ENCODE results near the gene ENDOU. TPM values are rescaled to one million over a fixed set of nuclear protein-coding genes. Genes with fewer than 3 reads are reported as not detected.

Gene ENDOU
- total and polyA plus RNA-seq, 5 donors from 2014 or later = 0.45 TPM; not detected in 4

DNA sequence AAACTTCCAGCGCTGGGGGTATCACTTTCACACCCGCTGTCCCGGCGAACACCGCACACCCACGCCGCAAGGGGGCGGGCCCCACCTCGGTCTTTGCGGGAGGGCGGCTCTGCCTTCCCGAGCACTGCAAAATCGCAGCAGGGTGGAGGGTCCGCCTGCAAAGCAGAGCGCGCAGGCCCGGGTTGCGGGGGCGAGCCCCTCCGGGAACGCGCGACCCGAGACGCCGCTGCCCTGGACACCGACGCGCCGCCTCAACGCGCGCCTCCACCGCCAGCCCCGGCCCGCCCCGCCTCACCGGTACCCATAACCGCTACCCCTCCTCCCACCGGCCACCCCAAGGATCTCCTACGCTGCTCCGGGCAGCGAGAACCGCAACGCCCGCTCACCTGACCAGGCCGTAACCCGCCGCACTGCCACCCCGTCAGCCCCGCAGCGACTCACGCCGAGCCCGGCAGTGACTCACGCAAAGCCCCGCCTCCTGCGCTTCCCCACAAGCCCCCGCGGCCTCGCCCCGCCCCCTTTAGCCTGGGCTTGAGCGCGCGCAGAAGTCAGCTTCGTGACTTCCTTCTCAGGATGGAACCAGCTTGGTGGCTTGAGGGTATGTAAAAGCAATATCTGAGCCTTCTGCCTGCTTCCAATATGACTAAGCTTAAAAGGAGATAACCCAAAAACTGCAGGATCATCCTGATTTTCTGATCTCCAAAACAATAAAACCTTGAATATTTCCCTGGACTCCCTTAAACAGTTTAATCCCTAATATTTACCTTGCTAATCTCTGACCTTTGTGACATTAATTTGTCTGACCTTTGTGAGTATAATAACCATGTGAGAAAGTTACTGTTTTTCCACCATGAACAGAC is 19.5 kb downstream of the ENDOU start, which contains the start of gene RPAP3:
RPAP3 (minus strand) TSS at position 465 of the 860 bp plus-strand sequence. CDS start 3,190 bp downstream, outside the sequence.
- H3K9me3 ChIP-seq (ENCODE audit: control insufficient read depth in 2 of 2, low read length in 2 of 2) = no peaks in the 10 kb centered on the region
- peaks cover 3% of the 10 kb centered on the region for H3K36me3 ChIP-seq (ENCODE audit: control insufficient read depth, insufficient read depth, low read length)
- Mint-ChIP-seq H3K27ac (peak within 1 kb of the TSS; percentile 92 to 99 (median 94)), H3K9me3 (no peaks in the 10 kb centered on the region), H3K27me3 (peaks cover 4% of the 10 kb centered on the region), H3K36me3 (peaks cover 19% of the 10 kb centered on the region), H3K4me3 (peak within 1 kb of the TSS; percentile 94 to 100 (median 95)), H3K4me1 (peaks cover 32 to 61% (median 46%) of the 10 kb centered on the region in 4 donors)
- DNase-seq (peak; percentile 94 to 97 (median 94)), ATAC-seq (ENCODE audit: low read depth in 2 of 2) (peak; percentile 95 to 97)
- H3K27me3 ChIP-seq (ENCODE audit: control insufficient read depth, insufficient read depth, low read length) = no peaks in the 10 kb centered on the region
- H3K4me1 ChIP-seq (ENCODE audit: control insufficient read depth, insufficient read depth, low read length, poor library complexity, severe bottlenecking) = peaks cover 45% of the 10 kb centered on the region
- peak within 1 kb of the TSS; percentile 91 for H3K27ac ChIP-seq (ENCODE audit: insufficient read depth, low read length, poor library complexity, severe bottlenecking)
- H3K4me3 ChIP-seq (ENCODE audit: low read depth, low read length) = peak within 1 kb of the TSS; percentile 100

DNA sequence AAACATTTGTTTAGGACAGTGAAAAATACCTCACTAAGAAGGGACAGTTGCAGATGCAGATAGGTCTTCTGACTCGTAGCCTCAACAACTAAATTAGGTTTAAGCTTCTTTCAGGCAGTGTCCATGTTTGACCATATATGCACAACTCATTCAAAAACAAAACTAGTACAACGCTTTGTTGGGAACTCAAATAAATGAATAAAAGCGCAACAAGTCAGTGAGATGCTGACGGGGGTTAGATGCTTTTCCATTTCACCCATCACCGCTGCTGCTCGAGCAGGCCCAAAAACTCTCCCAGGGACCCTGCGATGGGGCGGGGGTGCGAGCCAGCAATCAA is 20.1 kb downstream of the ENDOU start:
- peaks cover 45% of the 10 kb centered on the region for H3K4me1 ChIP-seq (ENCODE audit: control insufficient read depth, insufficient read depth, low read length, poor library complexity, severe bottlenecking)
- ATAC-seq (ENCODE audit: low read depth in 2 of 2) (no peak), DNase-seq (no peak)

DNA sequence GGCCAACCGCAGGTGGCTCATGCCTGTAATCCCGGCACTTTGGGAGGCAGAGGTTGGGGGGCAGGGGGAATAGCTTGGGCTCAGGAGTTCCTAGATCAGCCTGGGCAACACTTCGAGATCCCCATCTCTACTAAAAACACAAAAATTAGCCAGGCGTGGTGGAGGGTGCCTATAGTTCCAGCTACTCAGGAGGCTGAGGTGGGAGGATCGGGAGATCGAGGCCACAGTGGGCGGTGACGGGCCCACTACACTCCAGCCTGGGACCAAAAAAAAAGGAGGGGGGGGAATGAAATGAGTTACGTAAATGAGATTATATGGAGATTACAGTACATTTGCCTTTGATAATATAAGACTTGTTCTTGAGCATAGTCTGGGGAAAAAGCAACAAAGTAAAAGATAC is 20.6 kb downstream of the ENDOU start:
- no peaks in the 10 kb centered on the region for H3K9me3 ChIP-seq (ENCODE audit: control insufficient read depth in 2 of 2, low read length in 2 of 2)
- H3K4me1 Mint-ChIP-seq = peaks cover 34 to 70% (median 47%) of the 10 kb centered on the region in 4 donors
- peaks cover 24% of the 10 kb centered on the region for H3K36me3 Mint-ChIP-seq
- peak overlapping the region; percentile 57 to 94 (median 90) for H3K27ac Mint-ChIP-seq
- H3K27ac ChIP-seq (ENCODE audit: insufficient read depth, low read length, poor library complexity, severe bottlenecking) = no peak overlapping the region
- H3K27me3 ChIP-seq (ENCODE audit: control insufficient read depth, insufficient read depth, low read length) = no peaks in the 10 kb centered on the region
- peaks cover 13% of the 10 kb centered on the region for H3K36me3 ChIP-seq (ENCODE audit: control insufficient read depth, insufficient read depth, low read length)
- no peaks in the 10 kb centered on the region for H3K9me3 Mint-ChIP-seq
- DNase-seq = no peak
- H3K4me3 ChIP-seq (ENCODE audit: low read depth, low read length) = peak overlapping the region; percentile 95
- peaks cover 45% of the 10 kb centered on the region for H3K4me1 ChIP-seq (ENCODE audit: control insufficient read depth, insufficient read depth, low read length, poor library complexity, severe bottlenecking)
- peaks cover 4% of the 10 kb centered on the region for H3K27me3 Mint-ChIP-seq
- peak overlapping the region; percentile 94 to 99 (median 95) for H3K4me3 Mint-ChIP-seq
- no peak for ATAC-seq (ENCODE audit: low read depth in 2 of 2)

More for the DNA sequence above, 20.1 kb downstream of the ENDOU start:
- H3K4me3 ChIP-seq (ENCODE audit: low read depth, low read length) = peak overlapping the region; percentile 95
- H3K4me1 Mint-ChIP-seq = peaks cover 34 to 67% (median 47%) of the 10 kb centered on the region in 4 donors
- H3K27ac ChIP-seq (ENCODE audit: insufficient read depth, low read length, poor library complexity, severe bottlenecking) = peak overlapping the region; percentile 91
- H3K27me3 ChIP-seq (ENCODE audit: control insufficient read depth, insufficient read depth, low read length) = no peaks in the 10 kb centered on the region
- H3K9me3 ChIP-seq (ENCODE audit: control insufficient read depth in 2 of 2, low read length in 2 of 2) = no peaks in the 10 kb centered on the region
- no peaks in the 10 kb centered on the region for H3K9me3 Mint-ChIP-seq
- peaks cover 9% of the 10 kb centered on the region for H3K36me3 ChIP-seq (ENCODE audit: control insufficient read depth, insufficient read depth, low read length)
- H3K36me3 Mint-ChIP-seq = peaks cover 24% of the 10 kb centered on the region
- peaks cover 4% of the 10 kb centered on the region for H3K27me3 Mint-ChIP-seq
- H3K4me3 Mint-ChIP-seq = peak overlapping the region; percentile 94 to 99 (median 95)
- peak overlapping the region; percentile 57 to 94 (median 90) for H3K27ac Mint-ChIP-seq

DNA sequence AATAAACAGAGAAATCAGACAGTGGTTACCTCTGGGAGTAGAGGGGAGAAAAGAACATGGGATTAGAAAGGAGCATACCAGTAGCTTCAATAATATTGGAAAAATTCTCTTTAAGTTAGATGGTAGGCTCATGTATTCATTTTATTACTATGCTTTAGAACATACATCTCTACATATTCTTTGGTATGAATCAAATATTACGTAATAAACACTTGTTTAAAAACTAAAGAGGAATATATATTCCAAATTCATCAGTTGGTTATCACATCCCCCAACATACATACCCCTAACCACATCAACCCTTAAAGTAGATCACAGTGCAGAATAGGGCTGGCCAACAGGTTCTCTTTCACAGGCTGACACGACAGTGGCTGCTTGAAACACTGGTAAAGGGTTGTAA is 25.0 kb downstream of the ENDOU start:
- no peaks in the 10 kb centered on the region for H3K9me3 Mint-ChIP-seq
- Histone ChIP-seq H3K36me3 (ENCODE audit: control insufficient read depth, insufficient read depth, low read length) (peaks cover 35% of the 10 kb centered on the region), H3K4me1 (ENCODE audit: control insufficient read depth, insufficient read depth, low read length, poor library complexity, severe bottlenecking) (peaks cover 18% of the 10 kb centered on the region), H3K27me3 (ENCODE audit: control insufficient read depth, insufficient read depth, low read length) (no peaks in the 10 kb centered on the region), H3K27ac (ENCODE audit: insufficient read depth, low read length, poor library complexity, severe bottlenecking) (no peak overlapping the region), H3K4me3 (ENCODE audit: low read depth, low read length) (no peak overlapping the region), H3K9me3 (ENCODE audit: control insufficient read depth in 2 of 2, low read length in 2 of 2) (no peaks in the 10 kb centered on the region)
- DNase-seq (no peak), ATAC-seq (ENCODE audit: low read depth in 2 of 2) (no peak)
- H3K36me3 Mint-ChIP-seq = peaks cover 44% of the 10 kb centered on the region
- H3K27ac Mint-ChIP-seq = no peak overlapping the region
- peaks cover 18 to 46% (median 26%) of the 10 kb centered on the region in 4 donors for H3K4me1 Mint-ChIP-seq
- H3K27me3 Mint-ChIP-seq = no peaks in the 10 kb centered on the region
- peak overlapping the region in 1 of 4 donors; percentile 39 for H3K4me3 Mint-ChIP-seq

DNA sequence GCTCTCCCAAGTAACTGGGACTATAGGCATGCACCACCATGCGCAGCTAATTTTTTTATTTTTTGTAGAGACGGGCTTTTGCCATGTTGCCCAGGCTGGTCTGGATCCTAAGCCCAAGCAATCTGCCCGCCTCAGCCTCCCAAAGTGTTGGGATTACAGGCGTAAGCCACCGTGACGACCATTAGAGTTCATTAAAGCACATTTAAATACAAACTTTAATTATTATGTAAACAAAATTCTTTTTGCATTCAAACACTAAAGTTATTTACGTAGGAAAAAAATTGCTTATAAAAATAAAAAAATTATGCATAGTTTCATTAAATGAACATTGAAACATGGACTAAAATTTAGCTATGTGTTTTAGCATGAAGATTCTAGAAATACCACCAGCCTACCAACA is 26.7 kb downstream of the ENDOU start:
- H3K9me3 Mint-ChIP-seq = no peaks in the 10 kb centered on the region
- DNase-seq (no peak), ATAC-seq (ENCODE audit: low read depth in 2 of 2) (no peak)
- H3K27me3 ChIP-seq (ENCODE audit: control insufficient read depth, insufficient read depth, low read length) = no peaks in the 10 kb centered on the region
- peaks cover 5% of the 10 kb centered on the region for H3K4me1 ChIP-seq (ENCODE audit: control insufficient read depth, insufficient read depth, low read length, poor library complexity, severe bottlenecking)
- H3K27me3 Mint-ChIP-seq = no peaks in the 10 kb centered on the region
- peaks cover 51% of the 10 kb centered on the region for H3K36me3 Mint-ChIP-seq
- peaks cover 48% of the 10 kb centered on the region for H3K36me3 ChIP-seq (ENCODE audit: control insufficient read depth, insufficient read depth, low read length)
- no peak overlapping the region for H3K27ac Mint-ChIP-seq
- H3K9me3 ChIP-seq (ENCODE audit: control insufficient read depth in 2 of 2, low read length in 2 of 2) = no peaks in the 10 kb centered on the region
- no peak overlapping the region for H3K4me3 Mint-ChIP-seq
- H3K27ac ChIP-seq (ENCODE audit: insufficient read depth, low read length, poor library complexity, severe bottlenecking) = no peak overlapping the region
- H3K4me1 Mint-ChIP-seq = peaks cover 5 to 36% (median 27%) of the 10 kb centered on the region in 4 donors
- H3K4me3 ChIP-seq (ENCODE audit: low read depth, low read length) = no peak overlapping the region

DNA sequence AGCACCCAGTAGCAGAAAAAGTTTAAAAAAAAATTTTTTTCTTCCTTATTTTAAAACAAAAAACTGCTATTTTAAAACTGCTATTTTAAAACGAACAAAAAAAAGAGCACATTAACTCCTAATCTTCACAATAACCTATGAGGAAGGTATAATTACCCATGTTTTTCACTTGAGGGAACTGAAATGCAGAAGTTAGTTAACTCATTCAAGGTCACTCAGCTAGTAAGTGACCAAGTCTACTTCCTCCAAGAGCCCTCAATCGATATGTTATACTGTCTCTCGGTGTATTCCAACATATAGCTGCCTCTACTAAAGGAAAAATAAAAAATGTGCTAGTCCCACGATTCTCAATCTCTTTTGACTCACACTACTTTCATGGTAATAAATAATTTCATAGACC is 27.2 kb downstream of the ENDOU start:
- H3K27ac Mint-ChIP-seq = no peak overlapping the region
- peaks cover 50% of the 10 kb centered on the region for H3K36me3 Mint-ChIP-seq

DNA sequence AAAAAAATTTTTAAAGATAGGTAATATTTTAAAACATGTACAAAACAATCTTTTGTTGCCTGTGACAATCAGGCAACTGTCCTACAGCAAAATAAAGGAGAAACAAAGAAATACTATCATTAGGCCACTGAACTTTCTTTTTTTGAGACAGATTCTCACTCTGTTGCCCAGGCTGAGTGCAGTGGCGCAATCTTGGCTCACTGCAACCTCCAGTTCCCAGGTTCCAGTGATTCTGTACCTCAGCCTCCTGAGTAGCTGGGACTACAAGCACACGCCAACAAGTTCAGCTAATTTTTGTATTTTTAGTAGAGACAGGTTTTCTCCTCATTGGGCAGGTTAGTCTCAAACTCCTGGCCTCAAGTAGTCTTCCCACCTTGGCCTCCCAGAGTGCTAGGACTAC is 36.1 kb downstream of the ENDOU start:
- peaks cover 32% of the 10 kb centered on the region for H3K36me3 Mint-ChIP-seq
- peaks cover 2 to 20% (median 11%) of the 10 kb centered on the region in 4 donors for H3K4me1 Mint-ChIP-seq
- H3K36me3 ChIP-seq (ENCODE audit: control insufficient read depth, insufficient read depth, low read length) = peaks cover 42% of the 10 kb centered on the region
- H3K9me3 Mint-ChIP-seq = no peaks in the 10 kb centered on the region
- H3K27me3 ChIP-seq (ENCODE audit: control insufficient read depth, insufficient read depth, low read length) = no peaks in the 10 kb centered on the region
- no peak for ATAC-seq (ENCODE audit: low read depth in 2 of 2)
- peak overlapping the region in 1 of 3 donors; percentile 52 for H3K27ac Mint-ChIP-seq
- H3K4me1 ChIP-seq (ENCODE audit: control insufficient read depth, insufficient read depth, low read length, poor library complexity, severe bottlenecking) = no peaks in the 10 kb centered on the region
- H3K27me3 Mint-ChIP-seq = no peaks in the 10 kb centered on the region
- no peaks in the 10 kb centered on the region for H3K9me3 ChIP-seq (ENCODE audit: control insufficient read depth in 2 of 2, low read length in 2 of 2)
- H3K4me3 Mint-ChIP-seq = no peak overlapping the region
- no peak overlapping the region for H3K27ac ChIP-seq (ENCODE audit: insufficient read depth, low read length, poor library complexity, severe bottlenecking)
- H3K4me3 ChIP-seq (ENCODE audit: low read depth, low read length) = no peak overlapping the region
- DNase-seq = no peak

More for the DNA sequence above, 27.2 kb downstream of the ENDOU start:
- DNase-seq (no peak), ATAC-seq (ENCODE audit: low read depth in 2 of 2) (no peak)
- H3K36me3 ChIP-seq (ENCODE audit: control insufficient read depth, insufficient read depth, low read length) = peaks cover 52% of the 10 kb centered on the region
- Mint-ChIP-seq H3K27me3 (no peaks in the 10 kb centered on the region), H3K9me3 (no peaks in the 10 kb centered on the region), H3K4me1 (peaks cover 4 to 32% (median 24%) of the 10 kb centered on the region in 4 donors), H3K4me3 (no peak overlapping the region)
- no peak overlapping the region for H3K4me3 ChIP-seq (ENCODE audit: low read depth, low read length)
- no peaks in the 10 kb centered on the region for H3K9me3 ChIP-seq (ENCODE audit: control insufficient read depth in 2 of 2, low read length in 2 of 2)
- peaks cover 3% of the 10 kb centered on the region for H3K4me1 ChIP-seq (ENCODE audit: control insufficient read depth, insufficient read depth, low read length, poor library complexity, severe bottlenecking)
- H3K27ac ChIP-seq (ENCODE audit: insufficient read depth, low read length, poor library complexity, severe bottlenecking) = no peak overlapping the region
- no peaks in the 10 kb centered on the region for H3K27me3 ChIP-seq (ENCODE audit: control insufficient read depth, insufficient read depth, low read length)

All from CD4-positive, CD25-positive, alpha-beta regulatory T cell (primary cell).